Thyroid gland (tissue), 4 donors: ENCODE measurements around the gene SMCO1.

ENCODE experiments used
- CTCF ChIP-seq, 6 experiments: fragments of 200-600 bp in 3 of 6; fragments of 450-650 bp in 3 of 6; sonication (generic) in 3 of 6; IDR thresholded peaks; one replicate each; pipeline ENCODE4 v1.5.1; 2016 to 2019; ENCODE audit warnings: antibody characterized with exemption in 6 of 6, mild to moderate bottlenecking in 2 of 6, inconsistent platforms in 1 of 6, moderate library complexity in 1 of 6
- POLR2A ChIP-seq, 2 donors: fragments of 450-650 bp; IDR thresholded peaks; one replicate each; pipeline ENCODE4 v1.6.1; 2017; ENCODE audit warnings: antibody characterized with exemption in 2 of 2, mild to moderate bottlenecking in 2 of 2, moderate library complexity in 1 of 2

GRCh38 chr3:196471551-196471950, 43.6 kb downstream of the SMCO1 start:
- TF ChIP-seq POLR2A (IDR thresholded peaks at IDR 0.05) (no peak), CTCF (IDR thresholded peaks at IDR 0.05) (no peak)
